Tibial nerve (tissue), 4 donors: ENCODE results near the gene B3GALT4. TPM values are rescaled to one million over a fixed set of nuclear protein-coding genes. Genes with fewer than 3 reads are reported as not detected.

Experiments used
- DNase-seq, 2 donors: peaks; one replicate each; pipeline ENCODE4 v3.0.0-alpha.2; 2019; ENCODE audit warnings: low spot score in 2 of 2
- H3K27ac ChIP-seq, 4 donors: fragments of 200-600 bp; sonication (generic) in 3 of 4; one replicate each; pipeline ENCODE4 v1.5.1; 2017 to 2019; ENCODE audit warnings: mild to moderate bottlenecking in 1 of 4
- H3K27me3 ChIP-seq, 2 donors: fragments of 200-600 bp; sonication (generic) in 1 of 2; one replicate each; pipeline versions ENCODE4 v1.5.1 to v1.6.0; 2017 to 2019
- H3K36me3 ChIP-seq, 3 donors: fragments of 200-600 bp; sonication (generic); one replicate each; pipeline ENCODE4 v1.5.1; 2018 to 2019
- H3K4me1 ChIP-seq, 4 donors: fragments of 200-600 bp; sonication (generic) in 3 of 4; one replicate each; pipeline ENCODE4 v1.5.1; 2017 to 2019
- H3K4me3 ChIP-seq, 4 donors: fragments of 200-600 bp; sonication (generic) in 3 of 4; one replicate each; pipeline ENCODE4 v1.5.1; 2017 to 2019; ENCODE audit warnings: mild to moderate bottlenecking in 1 of 4, moderate library complexity in 1 of 4
- H3K9me3 ChIP-seq, 4 donors: fragments of 200-600 bp; sonication (generic) in 3 of 4; one replicate each; pipeline ENCODE4 v1.5.1; 2017 to 2019
- EP300 ChIP-seq, 2 donors: sonication (generic); formaldehyde crosslinking; IDR thresholded peaks; one replicate each; pipeline ENCODE4 v1.6.1; 2017; ENCODE audit warnings: antibody characterized with exemption in 2 of 2, mild to moderate bottlenecking in 1 of 2
- POLR2A ChIP-seq, 2 donors: fragments of 450-650 bp; IDR thresholded peaks; one replicate each; pipeline ENCODE4 v1.6.1; 2017; ENCODE audit warnings: antibody characterized with exemption in 2 of 2, mild to moderate bottlenecking in 2 of 2, moderate library complexity in 2 of 2
- WGBS, 2 donors: methylation state at CpG; one replicate each; pipeline ENCODE4 v1.1.5; 2018; 5-methylcytosine and 5-hydroxymethylcytosine counted together
- total RNA-seq, 4 donors: library from RNA; depleted of rRNA; stranded (reverse); fragments of >200 nt; gene quantifications; one replicate each; pipeline ENCODE4 v1.1.0, GENCODE V29; 2016
- TF ChIP-seq, protein P1 (sequence below), 5 experiments: fragments of 200-600 bp in 3 of 5; fragments of 450-650 bp in 2 of 5; sonication (generic) in 3 of 5; IDR thresholded peaks; one replicate each; pipeline ENCODE4 v1.5.1; 2016 to 2019; ENCODE audit warnings: antibody characterized with exemption in 5 of 5, mild to moderate bottlenecking in 3 of 5, moderate library complexity in 2 of 5

B3GALT4 gene
- total RNA-seq, 4 donors from 2014 or later: 7.5 to 30.4 (median 17.7) TPM

DNA sequence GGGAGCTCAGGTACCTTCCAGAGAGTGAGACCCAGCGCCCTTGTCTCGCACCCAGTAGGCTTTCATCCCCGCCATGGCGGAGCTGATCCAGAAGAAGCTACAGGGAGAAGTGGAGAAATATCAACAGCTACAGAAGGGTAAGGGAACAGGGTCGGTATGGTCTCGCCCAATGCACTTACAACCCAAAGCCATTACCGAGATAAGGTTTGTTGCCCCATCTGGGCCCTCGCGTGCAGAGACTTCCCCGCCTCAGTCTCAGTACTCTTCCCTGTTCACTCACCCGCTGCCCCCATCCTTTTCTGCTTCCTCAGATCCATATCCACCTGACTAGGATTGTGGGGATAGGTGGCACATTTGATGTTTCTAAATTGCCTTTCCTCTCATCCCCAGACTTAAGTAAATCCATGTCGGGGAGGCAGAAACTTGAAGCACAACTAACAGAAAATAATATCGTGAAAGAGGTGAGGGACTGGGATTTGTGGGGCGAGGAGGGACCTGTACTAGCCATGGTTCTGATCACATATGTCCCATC is 12.9 kb downstream of the B3GALT4 start:
- Histone ChIP-seq H3K36me3 (peaks cover 0 to 74% (median 6%) of the 10 kb centered on the region in 3 donors), H3K27me3 (no peaks in the 10 kb centered on the region), H3K9me3 (no peaks in the 10 kb centered on the region), H3K4me3 (peak overlapping the region; percentile 63 to 86 (median 68)), H3K27ac (peak overlapping the region; percentile 70 to 90 (median 70)), H3K4me1 (peaks cover 0 to 30% (median 17%) of the 10 kb centered on the region in 4 donors)
- TF ChIP-seq, protein P1, sequence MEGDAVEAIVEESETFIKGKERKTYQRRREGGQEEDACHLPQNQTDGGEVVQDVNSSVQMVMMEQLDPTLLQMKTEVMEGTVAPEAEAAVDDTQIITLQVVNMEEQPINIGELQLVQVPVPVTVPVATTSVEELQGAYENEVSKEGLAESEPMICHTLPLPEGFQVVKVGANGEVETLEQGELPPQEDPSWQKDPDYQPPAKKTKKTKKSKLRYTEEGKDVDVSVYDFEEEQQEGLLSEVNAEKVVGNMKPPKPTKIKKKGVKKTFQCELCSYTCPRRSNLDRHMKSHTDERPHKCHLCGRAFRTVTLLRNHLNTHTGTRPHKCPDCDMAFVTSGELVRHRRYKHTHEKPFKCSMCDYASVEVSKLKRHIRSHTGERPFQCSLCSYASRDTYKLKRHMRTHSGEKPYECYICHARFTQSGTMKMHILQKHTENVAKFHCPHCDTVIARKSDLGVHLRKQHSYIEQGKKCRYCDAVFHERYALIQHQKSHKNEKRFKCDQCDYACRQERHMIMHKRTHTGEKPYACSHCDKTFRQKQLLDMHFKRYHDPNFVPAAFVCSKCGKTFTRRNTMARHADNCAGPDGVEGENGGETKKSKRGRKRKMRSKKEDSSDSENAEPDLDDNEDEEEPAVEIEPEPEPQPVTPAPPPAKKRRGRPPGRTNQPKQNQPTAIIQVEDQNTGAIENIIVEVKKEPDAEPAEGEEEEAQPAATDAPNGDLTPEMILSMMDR (IDR thresholded peaks at IDR 0.05): no peak
- no peak for TF ChIP-seq EP300 (IDR thresholded peaks at IDR 0.05)
- TF ChIP-seq POLR2A (IDR thresholded peaks at IDR 0.05): no peak
- DNase-seq: no peak
- WGBS, 2 donors: 4 to 5% methylated on average over 14 of the region's 14 CpGs

DNA sequence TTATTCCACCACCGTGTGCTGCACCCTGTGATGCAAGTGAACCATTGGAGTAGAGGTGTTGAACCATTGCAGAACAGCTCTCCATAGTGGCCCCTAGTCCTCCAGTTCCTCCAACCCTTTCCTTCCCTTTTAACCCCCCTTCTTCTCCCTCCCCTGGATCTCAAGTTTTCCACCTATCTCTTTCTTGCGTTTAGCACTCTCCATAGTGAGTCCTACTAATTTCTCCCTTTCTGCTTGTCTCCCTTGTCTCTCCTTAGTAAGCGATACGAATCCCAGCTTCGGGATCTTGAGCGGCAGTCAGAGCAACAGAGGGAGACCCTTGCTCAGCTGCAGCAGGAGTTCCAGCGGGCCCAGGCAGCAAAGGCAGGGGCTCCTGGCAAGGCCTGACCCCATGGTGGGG is 13.5 kb downstream of the B3GALT4 start:
- Histone ChIP-seq H3K27ac (peak overlapping the region in 1 of 4 donors; percentile 90), H3K4me1 (peaks cover 0 to 30% (median 17%) of the 10 kb centered on the region in 4 donors), H3K36me3 (peaks cover 0 to 74% (median 10%) of the 10 kb centered on the region in 3 donors), H3K9me3 (no peaks in the 10 kb centered on the region), H3K27me3 (no peaks in the 10 kb centered on the region), H3K4me3 (peak overlapping the region in 1 of 4 donors; percentile 86)
- 63 to 68% methylated on average over 7 of the region's 7 CpGs for WGBS, 2 donors
- TF ChIP-seq EP300 (IDR thresholded peaks at IDR 0.05) (no peak), POLR2A (IDR thresholded peaks at IDR 0.05) (no peak)
- TF ChIP-seq, protein P1 (IDR thresholded peaks at IDR 0.05): no peak
- no peak for DNase-seq

DNA sequence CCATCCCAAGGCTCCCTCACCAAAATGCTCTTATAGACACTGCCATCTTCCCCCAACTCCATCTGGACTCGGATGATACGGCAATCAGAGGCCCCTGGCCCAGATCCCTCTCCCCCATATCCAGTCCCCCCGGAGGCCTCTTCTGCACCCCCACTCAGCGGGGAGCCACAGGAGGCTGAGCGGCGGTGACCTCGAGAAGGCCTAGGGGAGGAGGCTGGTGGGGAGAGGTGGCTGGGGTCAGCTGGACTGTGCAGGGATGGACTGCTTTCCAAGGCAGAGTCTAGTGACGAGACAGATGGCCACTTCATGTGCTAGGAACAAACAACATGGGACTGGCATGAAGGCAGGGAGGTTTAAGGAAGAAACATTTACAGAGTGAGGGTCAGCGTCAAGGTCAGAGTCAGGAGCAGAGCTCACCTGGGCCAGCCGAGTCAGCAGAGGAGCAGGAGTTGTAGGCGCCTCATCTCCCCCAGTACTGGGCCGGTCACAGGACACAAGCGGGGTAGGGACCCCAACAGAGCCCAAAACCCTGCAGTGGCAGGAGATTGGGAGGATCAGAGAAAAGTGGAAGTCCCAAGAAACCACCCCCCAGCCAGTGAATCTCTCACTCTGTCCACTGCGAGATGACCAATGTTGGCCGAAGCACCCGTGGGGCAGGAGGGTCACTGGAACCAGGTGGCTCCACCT is 16.2 kb downstream of the B3GALT4 start:
- Histone ChIP-seq H3K27ac (no peak overlapping the region), H3K4me1 (peaks cover 3 to 39% (median 19%) of the 10 kb centered on the region in 4 donors), H3K9me3 (no peaks in the 10 kb centered on the region), H3K36me3 (peaks cover 0 to 66% (median 15%) of the 10 kb centered on the region in 3 donors), H3K4me3 (no peak overlapping the region), H3K27me3 (no peaks in the 10 kb centered on the region)
- 84 to 86% methylated on average over 14 to 16 of the region's 16 CpGs for WGBS, 2 donors
- DNase-seq: no peak
- TF ChIP-seq EP300 (IDR thresholded peaks at IDR 0.05) (no peak), POLR2A (IDR thresholded peaks at IDR 0.05) (no peak)
- TF ChIP-seq, protein P1 (IDR thresholded peaks at IDR 0.05): no peak

DNA sequence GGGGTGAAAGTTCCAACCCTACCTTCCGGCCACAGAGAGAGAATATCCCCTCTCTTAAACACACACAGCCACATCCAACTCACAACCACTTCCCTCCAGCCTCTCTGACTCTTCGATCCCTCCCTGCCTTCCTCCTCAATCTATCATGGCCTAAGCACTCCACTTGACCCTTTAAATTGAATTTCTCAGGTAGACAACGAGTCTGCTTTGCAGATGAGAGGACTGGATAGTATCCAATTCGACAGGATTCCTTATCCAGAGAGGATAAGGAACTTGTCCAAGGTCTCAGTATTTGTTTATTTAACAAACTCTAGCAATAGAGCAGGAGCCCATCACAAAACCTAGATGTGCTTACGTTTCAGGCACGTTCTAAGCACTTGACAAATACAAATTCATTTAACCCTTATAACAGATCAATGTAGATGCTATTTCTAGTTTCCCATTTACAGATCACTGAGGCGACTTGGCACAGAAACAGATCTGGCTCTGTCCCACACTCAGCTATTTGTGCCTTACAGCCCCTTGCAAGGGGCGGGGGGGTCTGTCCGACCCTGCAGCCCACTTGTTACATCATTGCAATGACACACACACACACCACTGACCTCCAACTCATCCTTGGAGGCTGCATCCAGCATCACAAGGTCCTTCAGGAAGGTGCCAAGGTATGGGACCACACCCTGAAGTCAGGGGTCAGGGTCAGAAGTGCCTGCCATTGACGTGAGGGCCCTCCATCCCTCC is 17.3 kb downstream of the B3GALT4 start:
- H3K9me3 ChIP-seq: no peaks in the 10 kb centered on the region
- H3K36me3 ChIP-seq: peaks cover 0 to 66% (median 15%) of the 10 kb centered on the region in 3 donors
- DNase-seq: no peak
- TF ChIP-seq EP300 (IDR thresholded peaks at IDR 0.05): no peak
- TF ChIP-seq, protein P1 (IDR thresholded peaks at IDR 0.05): no peak
- TF ChIP-seq POLR2A (IDR thresholded peaks at IDR 0.05): no peak
- no peak overlapping the region for H3K27ac ChIP-seq
- H3K4me1 ChIP-seq: peaks cover 3 to 35% (median 14%) of the 10 kb centered on the region in 4 donors
- H3K27me3 ChIP-seq: no peaks in the 10 kb centered on the region
- WGBS, 2 donors: 64 to 67% methylated on average over 10 of the region's 10 CpGs
- H3K4me3 ChIP-seq: no peak overlapping the region
